Ammon's horn (tissue), 1 donor: ENCODE measurements around the gene TRAF7.
A peak's percentile ranks its signal among the peaks of the same experiment; 100 is the strongest.

Source experiments
- DNase-seq: peaks from one replicate; pipeline ENCODE4 v3.0.0-alpha.2; 2016; ENCODE audit warnings: low spot score

Gene TRAF7

GRCh38 chr16:2147981-2148671, 7.5 kb upstream of the TRAF7 start, which contains the start of gene RAB26:
Gene RAB26 (plus strand): TSS chr16:2148625. CDS start chr16:2148784, 159 bp downstream.
- peak; percentile 73 for DNase-seq

- DNase-seq, result no peak
Measured at GRCh38 chr16:2148714-2149629, 6.6 kb upstream of the TRAF7 start.

GRCh38 chr16:2149630-2150417, 5.8 kb upstream of the TRAF7 start:
- DNase-seq, result no peak

DNA sequence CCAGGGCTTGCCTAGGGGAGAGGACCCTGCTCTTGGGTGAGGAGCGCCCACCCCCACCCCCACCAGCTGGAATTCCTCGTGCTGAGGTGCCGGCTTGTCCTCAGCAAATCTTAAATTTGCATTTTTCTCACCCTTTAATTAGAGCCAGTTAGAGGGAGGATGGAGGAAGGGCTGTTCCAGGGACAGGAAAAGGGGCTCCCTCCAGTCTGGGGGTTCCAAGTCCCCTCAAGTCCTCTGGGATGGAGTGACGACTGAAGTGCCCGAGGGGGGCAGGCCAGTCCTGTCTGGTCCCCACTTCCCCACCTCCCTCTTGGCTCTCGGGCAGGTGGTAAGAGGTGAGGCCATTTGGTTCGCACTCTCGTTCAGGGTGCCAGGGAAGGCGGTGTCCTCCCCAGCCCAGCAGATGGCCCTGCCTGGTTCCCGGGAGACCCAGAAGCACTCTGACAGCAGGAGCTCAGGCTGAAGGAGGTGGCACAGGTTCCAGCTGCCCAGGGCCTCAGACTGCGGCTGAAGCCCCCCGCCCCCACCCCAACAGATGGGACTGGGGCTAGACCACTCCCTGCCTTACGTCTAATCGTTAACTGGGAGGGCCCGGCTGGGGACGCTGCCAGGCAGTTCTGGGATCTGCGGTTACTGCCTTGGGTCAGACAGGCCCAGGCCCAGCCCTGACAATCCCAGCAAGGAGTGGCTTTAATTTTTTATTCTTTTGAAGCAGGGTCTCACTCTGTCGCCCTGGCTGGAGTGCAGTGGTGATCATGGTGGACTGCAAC, 5.0 kb upstream of the TRAF7 start:
- DNase-seq, result no peak

- DNase-seq, result no peak
Measured at GRCh38 chr16:2151188-2152091, 4.1 kb upstream of the TRAF7 start.

DNA sequence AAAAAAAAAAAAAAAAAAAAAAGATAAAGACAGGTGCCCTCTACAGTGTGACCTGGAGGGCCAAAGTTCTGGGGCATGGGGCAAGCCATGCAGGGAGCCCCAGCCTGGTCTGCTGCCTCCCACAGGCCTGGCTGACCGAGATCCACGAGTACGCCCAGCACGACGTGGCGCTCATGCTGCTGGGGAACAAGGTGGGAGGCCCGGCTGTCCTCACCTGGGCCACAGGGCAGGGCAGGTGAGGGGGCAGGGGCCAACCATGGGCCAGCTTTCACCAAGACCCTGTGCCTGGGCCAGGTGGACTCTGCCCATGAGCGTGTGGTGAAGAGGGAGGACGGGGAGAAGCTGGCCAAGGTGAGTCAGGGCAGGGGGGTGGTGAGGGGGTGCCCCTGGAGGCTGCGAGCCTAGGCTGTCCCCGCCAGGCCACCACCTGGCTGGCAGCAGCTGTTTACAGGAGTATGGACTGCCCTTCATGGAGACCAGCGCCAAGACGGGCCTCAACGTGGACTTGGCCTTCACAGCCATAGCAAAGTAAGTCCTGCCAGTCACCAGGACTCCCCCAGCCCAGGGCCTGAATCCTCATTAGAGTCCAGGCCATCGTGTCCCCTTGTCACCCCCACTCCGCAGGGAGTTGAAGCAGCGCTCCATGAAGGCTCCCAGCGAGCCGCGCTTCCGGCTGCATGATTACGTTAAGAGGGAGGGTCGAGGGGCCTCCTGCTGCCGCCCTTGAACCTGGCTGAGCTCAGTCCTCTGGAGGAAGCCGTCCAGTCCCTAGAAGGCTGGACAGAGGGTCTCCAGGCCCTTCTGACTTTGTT, 2.7 kb upstream of the TRAF7 start:
- DNase-seq, result no peak

DNA sequence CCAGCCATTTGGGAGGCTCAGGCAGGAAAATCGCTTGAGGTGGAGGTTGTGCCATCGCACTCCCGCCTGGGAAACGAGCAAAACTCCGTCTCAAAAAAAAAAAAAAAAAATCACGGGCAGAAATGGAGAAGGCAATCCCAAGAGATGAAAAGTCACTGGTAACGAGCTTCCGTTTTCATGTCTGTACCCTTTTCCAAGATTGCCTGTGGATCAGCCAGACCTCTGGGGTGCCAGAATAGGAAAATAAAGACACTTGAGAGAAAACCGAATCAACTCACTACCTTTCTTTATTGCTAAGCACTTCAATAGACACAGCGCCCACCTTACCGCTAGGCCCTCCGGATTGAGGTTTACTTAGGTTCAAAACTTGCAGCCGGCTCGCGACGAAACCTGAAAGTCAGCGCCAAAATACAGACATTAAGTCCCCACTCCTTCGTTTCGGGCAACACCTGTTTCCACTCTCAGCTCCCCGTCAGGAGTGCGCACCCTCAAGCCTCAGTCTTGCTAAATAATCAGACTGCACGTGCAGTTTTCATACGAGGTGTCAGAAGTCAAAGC, 970 bp upstream of the TRAF7 start:
- DNase-seq, result no peak

DNA sequence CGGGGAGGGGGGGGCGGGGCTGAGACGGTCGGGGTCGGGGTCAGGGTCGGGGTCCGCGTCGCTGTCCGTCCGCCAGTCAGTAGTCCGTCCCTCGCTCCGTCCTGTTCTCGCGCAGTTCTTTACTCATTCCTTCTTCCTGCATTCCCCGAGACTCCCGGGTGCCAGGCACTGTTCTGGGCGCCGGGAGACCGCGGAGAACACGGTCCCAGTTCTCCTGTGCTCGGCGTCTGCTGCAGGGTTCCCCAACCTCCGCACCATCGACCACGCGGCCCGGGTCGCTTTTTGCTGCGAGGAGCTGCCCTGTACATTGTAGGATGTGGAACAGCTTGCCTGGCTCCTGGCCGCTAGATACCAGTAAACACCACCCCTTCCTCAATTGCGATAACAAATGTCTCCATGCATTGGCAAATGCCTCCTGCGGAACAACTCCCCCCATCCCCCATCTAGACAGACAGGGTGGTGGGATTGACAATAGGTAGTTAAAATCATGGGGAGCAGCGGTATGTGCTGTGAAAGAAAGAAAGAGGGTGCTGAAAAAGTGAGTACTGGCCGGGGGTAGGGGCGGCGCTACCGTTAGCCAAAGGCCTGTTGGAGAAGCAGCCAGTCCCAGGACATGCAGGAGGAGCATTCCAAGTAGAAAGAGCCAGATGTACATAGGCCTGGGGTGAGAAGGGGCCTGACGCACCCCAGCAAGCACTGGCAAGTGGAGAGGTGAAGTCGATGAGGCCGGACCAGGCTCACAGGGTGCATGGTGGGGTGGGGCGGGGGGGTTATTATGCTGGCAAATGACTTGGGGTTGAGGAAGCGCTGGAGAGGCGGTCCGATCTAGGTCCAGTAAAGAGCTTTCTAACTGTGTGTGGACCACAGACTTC, 631 bp downstream of the TRAF7 start:
- DNase-seq, result no peak

DNA sequence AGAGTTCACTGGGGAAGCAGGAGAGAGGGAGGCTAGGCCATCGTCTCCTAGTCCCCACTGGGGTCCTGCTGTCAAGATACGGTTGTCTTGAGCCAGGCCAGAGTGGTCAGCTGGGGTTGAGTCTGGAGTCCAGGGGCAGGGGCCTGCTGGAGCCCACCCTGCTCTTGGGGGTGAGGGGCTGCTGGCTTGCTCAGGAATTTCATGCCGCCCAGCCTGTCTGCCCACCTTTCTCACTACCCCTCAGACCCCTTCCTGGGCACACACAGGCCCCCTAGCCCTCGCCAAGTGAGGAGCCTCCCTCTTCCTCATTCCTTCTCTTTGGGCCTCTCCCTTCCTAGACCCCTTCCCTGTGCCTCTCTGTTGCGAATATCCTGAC, 1.3 kb downstream of the TRAF7 start:
- no peak for DNase-seq

- DNase-seq, result no peak
Measured at GRCh38 chr16:2157480-2158261, 2.1 kb downstream of the TRAF7 start.

GRCh38 chr16:2158262-2158638, 2.7 kb downstream of the TRAF7 start:
- no peak for DNase-seq

GRCh38 chr16:2159175-2159838, 3.7 kb downstream of the TRAF7 start:
- peak; percentile 63 for DNase-seq

DNA sequence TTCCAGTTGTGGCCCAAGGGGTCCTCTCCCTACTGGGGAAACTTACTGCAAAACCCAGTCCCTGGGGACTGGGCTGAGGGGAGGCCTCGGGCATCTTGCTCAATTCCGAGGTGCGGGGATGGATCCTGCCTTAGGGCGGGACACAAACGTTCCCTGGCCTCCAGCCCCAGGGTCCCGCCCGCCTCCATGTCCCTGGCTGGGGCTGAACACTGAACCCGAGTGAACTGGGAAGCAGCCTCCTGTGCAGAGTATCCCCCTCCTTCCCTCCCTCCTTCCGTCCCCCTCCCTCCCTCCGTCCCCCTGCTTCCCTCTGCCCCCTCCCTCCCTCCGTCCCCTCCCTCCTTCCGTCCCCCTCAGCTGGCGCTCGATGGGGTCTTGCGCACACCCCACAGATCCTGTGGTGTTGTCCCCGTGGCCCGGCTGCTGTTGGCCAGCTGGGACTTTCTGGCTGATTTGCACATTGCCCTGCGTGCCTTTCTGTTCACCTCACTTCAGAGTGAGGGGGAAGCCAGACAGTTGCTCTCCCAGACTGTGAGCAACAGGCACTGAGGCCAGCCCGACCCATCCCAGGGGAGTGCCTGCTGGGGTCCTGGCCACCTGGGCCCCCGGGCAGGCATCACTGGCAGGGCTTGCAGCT, 5.5 kb downstream of the TRAF7 start:
- no peak for DNase-seq

DNA sequence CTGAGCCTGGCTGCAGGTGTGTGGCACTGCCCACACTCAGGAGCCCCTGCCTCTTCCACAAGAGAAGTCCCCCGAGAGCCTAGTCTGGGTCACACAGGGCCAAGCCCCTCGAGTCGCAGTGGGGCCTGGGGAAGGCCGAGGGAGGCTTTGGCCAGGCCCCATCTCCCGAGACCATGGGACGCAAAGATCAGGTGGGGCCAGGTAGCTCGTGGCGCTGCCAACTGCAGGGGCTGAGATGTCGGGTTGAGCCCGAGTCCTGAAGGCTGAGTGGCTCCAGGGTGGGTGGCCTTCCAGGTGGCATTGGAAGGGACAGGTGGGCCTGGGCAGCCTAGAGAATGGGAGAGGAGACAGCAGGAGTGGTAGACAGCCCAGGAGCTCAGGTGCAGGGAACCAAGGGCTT, 6.3 kb downstream of the TRAF7 start:
- no peak for DNase-seq

- DNase-seq, result no peak
Measured at GRCh38 chr16:2162676-2163118, 7.1 kb downstream of the TRAF7 start.

DNA sequence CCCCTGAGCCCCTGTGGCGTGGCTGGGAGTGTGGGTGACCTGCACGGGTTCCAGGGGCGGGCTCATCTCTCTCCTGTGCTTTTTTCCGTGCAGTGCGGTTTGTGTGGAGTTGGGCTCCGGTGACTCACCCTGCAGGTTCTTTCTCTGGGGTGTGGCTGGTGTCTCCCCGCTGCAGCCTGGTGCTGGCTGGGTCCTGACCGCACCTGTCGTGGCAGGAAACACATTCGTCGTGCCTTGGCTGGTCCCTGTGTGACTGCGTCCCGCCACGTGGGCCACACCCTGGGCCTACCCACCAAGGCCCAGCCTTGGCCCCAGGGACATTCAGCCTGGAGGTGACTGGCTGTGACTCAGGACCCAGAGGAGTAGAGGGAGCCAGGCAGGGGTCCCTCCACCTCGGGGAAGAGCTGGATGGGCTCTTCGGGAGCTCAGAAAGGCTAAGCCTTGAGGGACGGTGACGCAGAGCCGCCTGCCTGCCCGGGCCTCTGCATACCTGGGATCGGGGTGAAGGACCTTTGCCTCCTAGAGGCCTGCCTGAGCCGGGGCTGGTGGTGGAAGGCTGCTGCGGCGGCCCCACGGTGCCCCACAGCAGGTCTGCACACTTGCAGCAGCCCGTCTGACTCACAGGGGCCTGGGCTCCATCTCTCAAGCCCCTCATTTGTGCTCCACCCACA, 7.8 kb downstream of the TRAF7 start:
- no peak for DNase-seq
